Midbrain (tissue), 1 donor: ENCODE measurements around the gene TTC28.
"Not testable (repeated sequence)": the region's sequence is repeated elsewhere in the genome, so short reads cannot be mapped to it uniquely, and the experiment has no call there.

Experiments
- DNase-seq: peaks from one replicate; lab custom pipeline; 2025; lab: John Stamatoyannopoulos, UW

The TTC28 gene

DNA sequence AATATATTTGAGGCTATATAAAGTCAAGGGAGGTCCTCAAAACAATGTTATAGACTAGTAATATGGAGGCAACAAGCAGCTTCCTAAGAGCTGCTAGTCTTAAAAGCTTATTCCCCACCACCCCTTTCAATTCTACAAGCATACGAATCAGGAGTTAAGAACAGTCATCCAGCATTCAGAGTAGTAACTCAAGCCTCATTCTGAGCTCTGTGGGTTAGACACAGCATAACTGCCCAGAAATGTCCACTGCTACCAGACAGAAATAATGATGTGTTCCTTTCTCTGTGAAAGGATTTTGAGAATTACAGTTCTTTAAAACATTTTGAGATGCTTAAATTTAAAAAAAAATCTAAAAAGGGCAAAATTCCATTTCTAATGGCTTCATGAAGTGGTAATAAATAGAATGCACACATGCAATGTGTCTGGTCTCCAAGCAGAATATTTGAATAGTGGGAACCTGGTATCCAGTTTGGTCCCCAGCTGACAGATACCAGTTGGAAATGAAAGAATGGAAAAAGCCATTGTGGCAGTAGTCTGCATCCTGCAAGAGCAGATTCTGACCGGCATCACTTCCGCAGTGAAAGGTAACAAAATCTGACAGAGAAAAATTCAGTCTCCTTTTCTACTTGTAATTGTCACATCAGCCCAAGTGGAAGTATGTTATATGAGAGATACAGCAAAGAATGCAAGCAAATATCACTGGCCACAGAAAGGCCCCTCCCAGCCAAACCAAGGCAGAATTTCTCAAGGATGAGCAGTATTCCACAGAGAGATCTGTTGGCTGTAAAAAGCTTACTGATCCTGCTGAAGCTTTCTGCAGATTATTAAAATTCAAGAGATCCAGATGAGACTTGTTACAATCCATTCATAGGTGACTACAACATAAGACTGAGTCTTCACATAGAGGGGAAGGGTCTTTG lies 449.8 kb downstream of the TTC28 start:
- no peak for DNase-seq

- DNase-seq: no peak
Measured at GRCh38 chr22:28223826-28224225, 455.8 kb downstream of the TTC28 start.

DNA sequence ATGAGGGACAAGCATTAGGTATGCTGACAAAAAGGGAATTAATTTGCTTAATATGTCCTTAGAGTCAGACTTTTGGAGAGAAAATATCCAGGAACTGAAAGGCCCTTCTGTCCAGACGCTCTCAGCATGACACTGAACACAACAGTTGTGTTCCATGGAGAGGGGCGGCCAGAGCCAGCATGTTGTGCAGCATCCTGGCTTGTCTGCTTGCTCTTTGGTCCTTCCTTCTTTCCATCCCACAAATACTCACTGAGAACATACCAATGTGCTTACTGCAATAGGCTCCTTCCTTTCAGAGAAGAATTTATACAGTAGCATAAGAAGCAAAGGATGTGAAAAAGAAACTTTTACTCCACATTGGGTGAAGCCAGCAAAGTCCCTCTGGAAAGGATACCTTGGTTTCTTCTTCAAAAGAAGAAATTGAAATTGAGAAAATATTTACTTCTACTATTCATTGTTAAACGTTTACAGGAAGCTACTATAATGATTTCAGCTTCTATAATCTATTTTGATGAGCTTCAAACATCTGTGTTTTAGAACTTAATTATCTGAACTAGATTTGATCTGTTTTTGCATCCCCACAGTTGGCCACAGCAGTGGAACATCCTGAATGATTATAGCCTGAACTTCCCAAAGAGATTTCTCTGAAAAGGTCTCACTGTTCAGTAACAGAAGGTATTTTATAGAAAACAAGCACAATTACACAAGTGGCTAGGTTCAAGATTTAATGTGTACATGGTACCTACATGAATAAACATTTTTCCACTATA lies 456.5 kb downstream of the TTC28 start:
- no peak for DNase-seq

- DNase-seq: no peak
Measured at GRCh38 chr22:28222571-28222970, 457.1 kb downstream of the TTC28 start.

- DNase-seq: no peak
Measured at GRCh38 chr22:28222052-28222451, 457.6 kb downstream of the TTC28 start.

DNA sequence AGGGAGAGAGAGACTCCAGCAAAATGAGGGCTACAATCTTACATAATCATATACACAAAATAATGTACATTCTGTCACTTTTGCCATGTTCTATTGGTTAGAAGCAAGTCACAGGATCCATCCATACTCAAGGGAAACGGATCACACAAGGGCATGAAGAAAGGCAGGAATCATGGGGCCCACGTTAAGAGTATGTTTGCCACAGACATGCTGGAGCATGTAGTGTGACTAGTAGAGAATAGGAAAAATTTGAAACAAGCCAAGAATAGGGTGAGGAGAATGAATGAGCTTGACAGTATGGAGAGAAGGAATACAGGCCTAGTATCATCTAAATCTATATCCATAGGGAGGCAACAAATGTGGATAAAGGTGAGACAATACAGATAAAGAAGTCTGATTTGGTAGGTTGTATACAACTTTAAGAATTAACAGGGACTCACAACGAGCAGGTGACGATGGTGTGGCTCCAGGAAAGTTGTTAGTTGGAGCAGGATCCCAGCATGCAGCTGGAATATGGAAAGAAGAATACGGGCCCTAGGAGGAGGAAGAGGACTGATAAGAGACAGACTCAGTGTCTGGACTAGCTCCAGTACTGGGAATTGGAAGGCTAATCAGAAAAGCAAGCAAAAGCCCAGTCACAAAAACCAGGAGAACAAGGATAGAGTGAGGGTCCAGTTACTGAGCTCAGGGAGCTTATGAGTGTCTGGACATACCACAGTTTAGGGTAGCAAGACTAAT lies 458.8 kb downstream of the TTC28 start:
- DNase-seq: no peak

DNA sequence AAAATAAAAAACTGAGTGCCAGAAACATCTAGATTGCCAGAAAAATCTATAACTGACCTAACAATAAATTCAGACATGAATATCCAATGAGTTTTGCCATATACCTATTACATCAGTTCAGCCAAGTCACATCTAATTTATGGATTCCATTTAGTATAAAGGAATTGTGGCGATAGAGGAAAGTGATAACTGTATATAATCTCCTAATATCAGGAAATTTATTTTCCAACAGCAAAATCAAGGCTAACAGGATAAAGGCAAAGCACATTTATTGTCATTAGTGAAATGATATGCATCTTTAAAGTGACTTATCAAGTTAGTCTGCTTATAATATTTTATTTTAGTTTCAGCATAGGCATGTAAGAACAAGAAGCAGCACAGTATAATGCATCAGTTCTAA lies 462.4 kb downstream of the TTC28 start:
- no peak for DNase-seq

DNA sequence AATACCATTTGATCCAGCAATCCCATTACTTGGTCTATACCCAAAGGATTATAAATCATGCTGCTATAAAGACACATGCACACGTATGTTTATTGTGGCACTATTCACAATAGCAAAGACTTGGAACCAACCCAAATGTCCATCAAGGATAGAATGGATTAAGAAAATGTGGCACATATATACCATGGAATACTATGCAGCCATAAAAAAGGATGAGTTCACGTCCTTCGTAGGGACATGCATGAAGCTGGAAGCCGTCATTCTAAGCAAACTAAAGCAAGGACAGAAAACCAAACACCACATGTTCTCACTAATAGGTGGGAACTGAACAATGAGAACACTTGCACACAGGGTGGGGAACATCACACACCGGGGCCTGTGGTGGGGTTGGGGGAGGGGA lies 464.9 kb downstream of the TTC28 start:
- not testable (repeated sequence) for DNase-seq

DNA sequence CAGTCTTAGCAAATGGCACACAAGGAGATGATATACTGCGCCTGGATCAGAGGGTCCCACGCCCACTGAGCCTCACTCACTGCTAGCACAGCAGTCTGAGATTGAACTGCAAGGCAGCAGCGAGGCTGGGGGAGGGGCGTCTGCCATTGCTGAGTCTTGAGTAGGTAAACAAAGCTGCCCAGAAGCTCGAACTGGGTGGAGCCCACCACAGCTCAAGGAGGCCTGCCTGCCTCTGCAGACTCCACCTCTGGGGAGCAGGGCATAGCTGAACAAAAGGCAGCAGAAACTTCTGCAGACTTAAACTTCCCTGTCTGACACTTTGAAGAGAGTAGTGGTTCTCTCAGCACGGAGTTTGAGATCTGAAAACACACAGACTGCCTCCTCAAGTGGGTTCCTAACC lies 470.2 kb downstream of the TTC28 start:
- DNase-seq: not testable (repeated sequence)

DNA sequence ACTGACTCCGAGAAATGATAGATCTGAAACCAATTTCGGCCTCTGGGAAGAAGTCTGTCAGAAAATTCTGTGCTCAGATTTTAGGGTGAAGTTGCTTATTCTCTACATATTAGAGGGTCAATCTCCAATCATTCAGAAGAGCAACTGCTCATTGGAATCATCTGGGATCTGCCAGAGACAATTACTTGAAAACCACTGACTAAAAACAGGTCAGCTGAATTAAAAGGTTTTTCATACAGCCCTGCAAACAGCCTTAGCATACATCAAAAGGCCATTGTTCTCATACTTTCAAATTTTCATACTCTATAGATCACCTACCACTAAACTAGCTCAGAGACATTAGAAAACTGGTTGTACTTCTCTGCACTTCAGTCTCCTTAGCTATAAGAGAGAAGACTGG lies 470.9 kb downstream of the TTC28 start:
- no peak for DNase-seq

GRCh38 chr22:28208036-28208435 lies 471.6 kb downstream of the TTC28 start:
- DNase-seq: no peak

GRCh38 chr22:28207281-28208030 lies 472.2 kb downstream of the TTC28 start:
- no peak for DNase-seq

DNA sequence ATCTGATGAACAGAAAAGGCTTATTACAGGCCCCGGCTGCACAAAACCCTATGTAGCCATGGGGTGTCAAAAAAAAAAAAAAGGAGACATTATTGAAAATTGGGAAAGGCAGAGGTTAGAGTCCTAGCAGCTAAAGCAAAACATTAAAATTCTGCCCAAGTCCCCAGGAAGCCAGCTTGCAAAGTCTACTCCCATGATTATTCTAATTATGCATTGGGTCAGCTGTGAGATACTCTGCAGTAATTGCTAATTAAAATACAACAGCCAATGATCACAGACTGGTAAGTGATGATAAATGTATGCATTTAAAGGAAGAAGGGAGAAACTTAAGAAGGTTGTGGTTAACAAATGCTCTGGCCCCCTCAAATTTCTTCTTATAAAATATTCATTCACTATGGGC lies 473.7 kb downstream of the TTC28 start:
- DNase-seq: no peak

DNA sequence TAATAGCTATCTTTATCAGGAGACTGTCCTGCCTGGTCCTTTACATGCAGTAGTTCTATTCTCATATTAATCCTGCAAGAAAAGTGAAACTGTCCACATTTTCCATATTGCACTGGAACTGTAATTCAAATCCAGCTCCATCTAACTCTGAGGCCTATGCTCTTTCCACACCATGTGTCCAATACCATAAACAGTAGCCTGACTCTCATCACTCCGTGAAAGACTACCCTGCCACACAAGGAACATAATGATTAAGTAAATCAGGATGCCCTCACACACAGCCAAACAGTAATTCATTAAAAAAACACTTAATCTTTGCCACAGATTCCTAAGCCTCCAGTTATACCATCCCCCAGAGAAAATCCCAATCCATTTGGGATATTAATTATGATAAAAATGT lies 475.3 kb downstream of the TTC28 start:
- no peak for DNase-seq

GRCh38 chr22:28203286-28203685 lies 476.4 kb downstream of the TTC28 start:
- no peak for DNase-seq

DNA sequence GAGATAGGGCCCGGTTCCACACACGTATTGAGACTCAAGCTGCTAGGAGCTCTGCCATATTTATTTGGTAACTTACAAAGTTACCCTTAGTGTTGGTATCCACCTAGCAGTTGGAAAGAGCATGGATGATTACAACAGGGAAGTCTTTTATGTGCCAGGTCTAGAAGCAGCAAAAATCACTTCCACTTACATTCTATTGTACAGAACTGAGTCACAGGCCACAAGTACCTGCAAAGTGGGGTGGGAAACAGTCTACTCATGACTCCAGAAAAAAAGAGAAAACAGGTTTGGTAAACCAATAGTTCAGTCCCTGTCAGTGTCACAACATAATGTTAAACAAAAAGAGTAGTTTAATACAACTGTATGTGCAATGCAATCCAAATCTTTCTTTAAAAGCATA lies 480.9 kb downstream of the TTC28 start:
- no peak for DNase-seq

DNA sequence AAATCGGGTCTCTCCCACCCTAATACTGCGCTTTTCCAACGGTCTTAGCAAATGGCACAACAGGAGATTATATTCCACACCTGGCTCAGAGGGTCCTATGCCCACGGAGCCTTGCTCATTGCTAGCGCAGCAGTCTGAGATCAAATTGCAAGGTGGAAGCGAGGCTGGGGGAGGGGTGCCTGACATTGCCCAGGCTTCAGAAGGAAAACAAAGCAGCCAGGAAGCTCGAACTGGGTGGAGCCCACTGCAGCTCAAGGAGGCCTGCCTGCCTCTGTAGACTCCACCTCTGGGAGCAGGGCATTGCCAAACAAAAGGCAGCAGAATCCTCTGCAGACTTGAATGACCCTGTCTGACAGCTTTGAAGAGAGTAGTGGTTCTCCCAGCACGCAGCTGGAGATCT lies 488.1 kb downstream of the TTC28 start:
- not testable (repeated sequence) for DNase-seq

- DNase-seq: no peak
Measured at GRCh38 chr22:28188178-28188879, 491.3 kb downstream of the TTC28 start.

- DNase-seq: no peak
Measured at GRCh38 chr22:28187612-28188011, 492.0 kb downstream of the TTC28 start.

- no peak for DNase-seq
Measured at GRCh38 chr22:28186641-28187040, 493.0 kb downstream of the TTC28 start.

DNA sequence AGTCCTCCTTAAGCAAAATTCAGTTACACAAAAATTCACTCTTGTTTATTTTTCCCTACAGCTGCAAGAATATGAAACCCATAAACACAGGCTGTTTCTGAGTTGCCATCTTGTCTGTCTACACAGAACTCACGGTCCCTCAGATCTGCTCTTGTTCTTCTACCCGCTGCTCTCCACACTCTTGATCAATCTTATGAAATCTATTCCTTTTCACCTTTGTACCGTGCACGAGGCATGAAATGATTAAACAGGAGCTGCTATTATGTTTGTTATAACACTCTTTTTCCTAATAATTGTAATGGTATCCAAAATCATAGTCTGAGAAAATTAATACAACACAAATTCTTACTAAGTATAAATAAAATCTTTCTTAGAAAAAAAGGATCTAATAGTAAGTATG lies 494.5 kb downstream of the TTC28 start:
- no peak for DNase-seq
